GM10266 (cell line): ENCODE results near the gene DNAJA1.

Experiments
- DNase-seq: peaks from one replicate; pipeline ENCODE4 v3.0.0; 2012; ENCODE audit errors: extremely low spot score
- TF ChIP-seq, protein P1 (sequence below): IDR thresholded peaks from 2 replicates; pipeline ENCODE4 v1.5.1; 2012; ENCODE audit warnings: mild to moderate bottlenecking, low read depth; ENCODE audit not compliant: control insufficient read depth, insufficient read depth; ENCODE audit errors: missing control alignments

Gene DNAJA1

DNA sequence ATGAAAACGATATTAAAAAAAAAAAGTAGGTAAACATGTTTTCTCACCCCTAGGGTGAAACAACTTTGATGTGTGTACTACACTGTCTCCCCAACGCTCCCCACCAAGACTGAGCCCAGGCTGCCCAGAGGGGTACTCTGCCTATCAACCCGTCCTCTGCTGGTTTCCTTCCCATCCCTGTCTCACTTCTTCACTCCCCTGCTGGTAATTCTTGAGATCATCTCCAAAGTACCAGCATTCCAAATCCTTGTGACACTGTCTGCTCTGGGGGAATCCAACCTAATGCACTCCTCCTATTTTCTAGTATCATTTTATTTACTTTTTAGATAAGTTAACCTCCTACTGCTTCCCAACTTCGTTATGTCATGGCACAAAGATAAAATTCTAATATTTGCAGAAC lies 17.3 kb upstream of the DNAJA1 start:
- no peak for DNase-seq
- TF ChIP-seq, protein P1, sequence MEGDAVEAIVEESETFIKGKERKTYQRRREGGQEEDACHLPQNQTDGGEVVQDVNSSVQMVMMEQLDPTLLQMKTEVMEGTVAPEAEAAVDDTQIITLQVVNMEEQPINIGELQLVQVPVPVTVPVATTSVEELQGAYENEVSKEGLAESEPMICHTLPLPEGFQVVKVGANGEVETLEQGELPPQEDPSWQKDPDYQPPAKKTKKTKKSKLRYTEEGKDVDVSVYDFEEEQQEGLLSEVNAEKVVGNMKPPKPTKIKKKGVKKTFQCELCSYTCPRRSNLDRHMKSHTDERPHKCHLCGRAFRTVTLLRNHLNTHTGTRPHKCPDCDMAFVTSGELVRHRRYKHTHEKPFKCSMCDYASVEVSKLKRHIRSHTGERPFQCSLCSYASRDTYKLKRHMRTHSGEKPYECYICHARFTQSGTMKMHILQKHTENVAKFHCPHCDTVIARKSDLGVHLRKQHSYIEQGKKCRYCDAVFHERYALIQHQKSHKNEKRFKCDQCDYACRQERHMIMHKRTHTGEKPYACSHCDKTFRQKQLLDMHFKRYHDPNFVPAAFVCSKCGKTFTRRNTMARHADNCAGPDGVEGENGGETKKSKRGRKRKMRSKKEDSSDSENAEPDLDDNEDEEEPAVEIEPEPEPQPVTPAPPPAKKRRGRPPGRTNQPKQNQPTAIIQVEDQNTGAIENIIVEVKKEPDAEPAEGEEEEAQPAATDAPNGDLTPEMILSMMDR = no peak

DNA sequence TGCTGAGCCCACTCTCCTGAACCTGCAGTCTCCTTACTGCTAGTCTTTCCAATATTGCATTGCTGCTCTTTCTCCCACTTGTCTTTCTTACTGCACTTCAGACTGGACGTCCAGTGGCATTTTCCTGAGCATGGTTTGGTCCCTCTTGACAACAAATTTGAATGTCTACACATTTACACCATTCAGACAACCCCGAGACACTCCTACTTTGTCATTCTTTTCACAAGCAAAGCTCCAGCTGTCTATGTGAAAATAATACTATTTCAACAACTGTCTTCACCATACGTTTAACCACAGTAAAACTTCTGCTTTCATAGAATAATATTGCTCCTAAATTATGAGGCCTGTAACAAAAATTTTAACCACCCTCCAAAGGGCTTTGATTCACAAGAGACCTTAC lies 13.2 kb upstream of the DNAJA1 start:
- TF ChIP-seq, protein P1 = no peak
- DNase-seq = no peak

DNA sequence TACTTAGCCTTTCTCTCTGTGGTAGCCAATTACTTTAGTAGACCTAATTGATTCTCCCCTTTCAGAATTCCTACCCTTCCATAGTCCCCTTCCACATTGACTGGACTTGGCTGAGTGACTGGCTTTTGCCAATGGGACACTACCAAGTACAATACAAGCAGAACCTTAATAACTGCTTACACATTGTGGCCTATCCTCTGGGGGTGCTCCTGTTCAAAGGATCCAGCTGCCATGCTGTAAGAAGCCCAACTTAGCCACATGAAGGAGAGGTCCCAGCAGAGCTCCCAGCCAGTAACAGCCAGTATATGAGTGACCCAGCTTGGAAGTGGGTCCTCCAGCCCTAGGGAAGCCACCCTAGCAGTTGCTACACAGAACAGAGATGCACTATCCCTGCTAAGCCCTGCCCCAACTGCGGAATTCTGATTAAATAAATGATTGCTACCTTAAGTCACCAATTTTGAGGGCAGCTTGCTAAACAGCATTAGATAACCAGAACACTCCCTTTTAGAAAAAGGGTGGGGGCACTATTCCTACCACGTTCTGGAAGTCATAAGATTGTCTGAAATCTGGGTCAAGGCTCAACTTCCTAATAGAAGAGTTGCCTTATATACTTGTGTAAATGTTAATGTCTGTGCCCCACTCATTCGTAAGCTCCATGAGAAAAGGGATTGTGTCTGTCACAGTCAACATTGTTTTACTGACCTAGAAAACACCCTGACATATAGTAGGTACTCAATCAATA lies 12.6 kb upstream of the DNAJA1 start:
- DNase-seq = no peak
- TF ChIP-seq, protein P1 = no peak

DNA sequence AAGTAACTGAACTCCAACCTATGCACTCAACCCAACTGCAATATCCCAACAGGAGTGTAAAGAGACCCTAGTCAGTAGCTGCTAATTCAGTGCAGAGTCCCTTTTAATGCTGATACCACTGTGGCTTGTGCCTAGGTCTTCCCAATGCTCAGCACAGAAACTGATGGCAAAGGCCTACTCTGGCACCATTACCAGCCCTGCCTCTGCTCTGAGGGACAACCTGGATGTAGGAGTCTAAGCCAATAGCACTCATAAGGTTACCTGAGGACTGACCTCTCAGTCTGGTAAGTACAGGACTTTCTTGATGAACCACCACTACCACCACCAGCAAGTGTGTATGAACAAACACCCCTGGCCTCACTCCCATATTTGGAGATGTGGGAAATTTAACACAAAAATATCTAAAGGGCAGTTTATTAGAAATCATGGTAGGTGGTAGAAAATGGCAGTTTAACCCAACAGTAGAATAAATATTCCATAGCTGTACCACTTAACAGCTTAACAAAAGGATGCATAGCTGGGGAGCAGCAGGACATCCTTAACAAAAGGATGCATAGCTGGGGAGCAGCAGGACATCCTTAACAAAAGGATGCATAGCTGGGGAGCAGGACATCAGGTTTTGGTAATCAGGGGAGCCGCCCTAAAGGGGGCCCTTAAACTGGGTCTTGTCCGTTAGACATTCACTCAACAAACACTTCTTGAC lies 11.0 kb upstream of the DNAJA1 start:
- TF ChIP-seq, protein P1 = no peak

DNA sequence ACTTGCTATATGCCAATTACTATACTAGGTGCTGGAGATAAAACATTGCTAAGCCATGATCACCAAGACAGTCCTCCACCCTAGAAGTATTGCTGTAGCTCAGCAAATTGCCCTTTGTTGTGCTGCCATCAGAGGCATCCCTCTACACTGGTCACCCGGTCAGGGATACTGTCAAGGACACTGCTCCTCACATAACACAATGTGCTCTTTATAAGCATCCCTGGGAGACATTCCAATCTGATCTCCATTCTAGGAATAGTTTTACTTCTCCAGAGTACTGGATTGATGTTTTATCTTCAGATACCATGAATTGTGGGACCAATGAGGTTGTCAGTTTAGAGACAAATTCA lies 10.4 kb upstream of the DNAJA1 start:
- TF ChIP-seq, protein P1 = no peak

More for the DNA sequence above, 11.0 kb upstream of the DNAJA1 start:
- no peak for DNase-seq

DNA sequence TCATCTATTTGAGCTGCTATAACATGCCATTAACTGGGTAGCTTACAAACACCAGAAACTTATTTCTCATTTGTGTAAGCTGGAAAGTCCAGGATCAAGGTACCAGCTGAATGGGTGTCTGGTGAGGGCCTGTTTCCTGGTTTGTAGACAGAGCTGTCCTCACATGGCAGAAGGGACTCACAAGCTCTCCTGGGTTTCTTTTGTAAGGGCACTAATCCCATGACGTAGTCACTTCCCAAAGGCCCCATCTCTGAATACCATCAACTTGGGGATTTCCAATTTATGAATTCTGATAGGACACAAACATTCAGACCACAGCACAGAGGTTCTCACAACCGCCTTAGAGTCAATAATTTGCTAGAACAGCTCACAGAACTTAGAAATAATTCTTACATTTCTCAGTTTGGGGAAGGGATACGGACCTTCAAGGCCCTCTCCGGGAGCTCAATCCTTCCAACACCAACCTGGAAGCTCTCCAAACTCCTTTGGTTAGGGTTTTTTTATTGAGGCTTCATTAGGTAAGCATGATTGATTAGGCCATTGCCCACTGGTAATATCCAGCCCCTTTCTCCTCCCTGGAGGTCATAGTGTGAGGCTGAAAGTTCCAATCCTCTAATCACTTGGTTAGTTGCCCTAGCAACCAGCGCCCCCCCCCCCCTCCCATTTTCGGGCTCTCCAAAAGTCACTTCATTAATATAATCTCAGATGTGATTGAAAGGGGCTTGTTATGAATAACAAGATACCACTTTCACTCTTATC lies 7.6 kb upstream of the DNAJA1 start:
- no peak for DNase-seq
- TF ChIP-seq, protein P1 = no peak

More for the DNA sequence above, 10.4 kb upstream of the DNAJA1 start:
- no peak for DNase-seq
